Trophoblast cell (in vitro differentiated cells and primary cell): ENCODE data around the gene CCNY.
A peak's percentile ranks its signal among the peaks of the same experiment; 100 is the strongest.

Experiments
- DNase-seq, 2 donors: peaks; one replicate each; pipeline ENCODE4 v3.0.0-alpha.2; 2016
- H2AFZ ChIP-seq: 2 replicates; pipeline ENCODE4 v1.6.1; 2013; ENCODE audit warnings: low read length, moderate library complexity, mild to moderate bottlenecking; ENCODE audit not compliant: insufficient read depth, poor library complexity
- H2AK5ac ChIP-seq: 2 replicates; pipeline ENCODE4 v1.6.1; 2013; ENCODE audit warnings: mild to moderate bottlenecking, low read length
- H2BK120ac ChIP-seq: 2 replicates; pipeline ENCODE4 v1.6.1; 2013; ENCODE audit warnings: low read length, mild to moderate bottlenecking, moderate library complexity; ENCODE audit not compliant: insufficient read depth, poor library complexity
- H2BK12ac ChIP-seq: 2 replicates; pipeline ENCODE4 v1.6.1; 2013; ENCODE audit warnings: mild to moderate bottlenecking, low read length, moderate library complexity
- H2BK5ac ChIP-seq: 2 replicates; pipeline ENCODE4 v1.6.1; 2013; ENCODE audit warnings: low read length, low read depth, moderate library complexity, mild to moderate bottlenecking; ENCODE audit not compliant: poor library complexity
- H3K14ac ChIP-seq: 2 replicates; pipeline ENCODE4 v1.6.1; 2013; ENCODE audit warnings: mild to moderate bottlenecking, low read length
- H3K18ac ChIP-seq: 2 replicates; pipeline ENCODE4 v1.6.1; 2013; ENCODE audit warnings: mild to moderate bottlenecking, low read length
- H3K23ac ChIP-seq: 2 replicates; pipeline ENCODE4 v1.6.1; 2013; ENCODE audit warnings: low read length
- H3K27ac ChIP-seq: 2 replicates; pipeline ENCODE4 v1.5.1; 2013; ENCODE audit warnings: low read depth, mild to moderate bottlenecking, inconsistent platforms, low read length, moderate library complexity
- H3K27me3 ChIP-seq: 2 replicates; pipeline ENCODE4 v1.6.1; 2013; ENCODE audit warnings: inconsistent platforms, mild to moderate bottlenecking, low read length, moderate library complexity; ENCODE audit not compliant: insufficient read depth
- H3K36me3 ChIP-seq, 2 experiments: 1 replicate in 1 of 2; 2 replicates in 1 of 2; pipeline ENCODE4 v1.6.1; 2013; ENCODE audit warnings: low read length in 2 of 2, mild to moderate bottlenecking in 2 of 2, moderate library complexity in 1 of 2; ENCODE audit not compliant: insufficient read depth in 2 of 2, control insufficient read depth in 1 of 2
- H3K4ac ChIP-seq: 2 replicates; pipeline ENCODE4 v1.6.1; 2013; ENCODE audit warnings: low read depth, mild to moderate bottlenecking, low read length, moderate library complexity
- H3K4me1 ChIP-seq, 2 experiments: 1 replicate in 1 of 2; 2 replicates in 1 of 2; pipeline ENCODE4 v1.6.1; 2013; ENCODE audit warnings: low read length in 2 of 2, mild to moderate bottlenecking in 2 of 2, moderate library complexity in 1 of 2; ENCODE audit not compliant: insufficient read depth in 2 of 2, control insufficient read depth in 1 of 2
- H3K4me2 ChIP-seq: 2 replicates; pipeline ENCODE4 v1.6.1; 2013; ENCODE audit warnings: inconsistent platforms, mild to moderate bottlenecking, low read length, moderate library complexity
- H3K4me3 ChIP-seq: 2 replicates; pipeline ENCODE4 v1.5.1; 2013; ENCODE audit warnings: mild to moderate bottlenecking, low read depth, low read length, inconsistent platforms
- H3K79me1 ChIP-seq: one replicate; pipeline ENCODE4 v1.6.1; 2013; ENCODE audit warnings: low read length
- H3K79me2 ChIP-seq: 2 replicates; pipeline ENCODE4 v1.6.1; 2013; ENCODE audit warnings: low read length, mild to moderate bottlenecking; ENCODE audit not compliant: control insufficient read depth, insufficient read depth, poor library complexity
- H3K9ac ChIP-seq: 2 replicates; pipeline ENCODE4 v1.6.1; 2013; ENCODE audit warnings: mild to moderate bottlenecking, low read length
- H3K9me3 ChIP-seq: 2 replicates; pipeline ENCODE4 v1.6.1; 2013; ENCODE audit warnings: low read depth, mild to moderate bottlenecking, control low read depth, inconsistent platforms, low read length; ENCODE audit not compliant: insufficient read depth
- H4K12ac ChIP-seq: 2 replicates; pipeline ENCODE4 v1.6.1; 2013; ENCODE audit warnings: low read depth, mild to moderate bottlenecking, low read length, moderate library complexity
- H4K8ac ChIP-seq: 2 replicates; pipeline ENCODE4 v1.6.1; 2013; ENCODE audit warnings: low read depth, mild to moderate bottlenecking, low read length, moderate library complexity
- H4K91ac ChIP-seq: one replicate; pipeline ENCODE4 v1.6.1; 2013; ENCODE audit warnings: low read depth, mild to moderate bottlenecking, low read length, moderate library complexity
- WGBS: extraction: QIAGEN DNeasy Blood & Tissue Kit; methylation state at CpG from one replicate; pipeline ENCODE4 v1.1.7; 2013; ENCODE audit warnings: missing lambda C conversion rate; ENCODE audit not compliant: insufficient read length, insufficient coverage; ENCODE audit errors: extremely low coverage; 5-methylcytosine and 5-hydroxymethylcytosine counted together

Gene CCNY

GRCh38 chr10:35351021-35351420 is 14.7 kb downstream of the CCNY start:
- no peaks in the 10 kb centered on the region for H3K9me3 ChIP-seq

GRCh38 chr10:35352097-35352496 is 15.8 kb downstream of the CCNY start:
- Histone ChIP-seq H3K4me3 (no peak overlapping the region), H3K27me3 (no peaks in the 10 kb centered on the region), H3K79me2 (peaks cover 7% of the 10 kb centered on the region), H3K27ac (no peak overlapping the region), H3K23ac (no peak overlapping the region), H4K8ac (no peak overlapping the region), H3K9ac (no peak overlapping the region), H3K14ac (no peak overlapping the region), H3K9me3 (no peaks in the 10 kb centered on the region), H2AK5ac (no peak overlapping the region), H3K4ac (peak overlapping the region; percentile 9), H4K91ac (no peak overlapping the region), H2BK5ac (no peak overlapping the region), H2AFZ (no peak overlapping the region), H2BK12ac (no peak overlapping the region), H2BK120ac (no peak overlapping the region), H3K4me2 (no peak overlapping the region), H3K36me3 (no peaks in the 10 kb centered on the region), H3K4me1 (no peaks in the 10 kb centered on the region), H4K12ac (no peak overlapping the region), H3K79me1 (no peaks in the 10 kb centered on the region), H3K18ac (no peak overlapping the region)
- no CpG with 5 or more reads among the region's 2 CpGs for WGBS
- DNase-seq, result no peak

More at GRCh38 chr10:35351021-35351420, 14.7 kb downstream of the CCNY start:
- Histone ChIP-seq H3K4ac (no peak overlapping the region), H3K23ac (no peak overlapping the region), H4K8ac (no peak overlapping the region), H3K27me3 (no peaks in the 10 kb centered on the region), H3K4me1 (no peaks in the 10 kb centered on the region), H3K79me1 (no peaks in the 10 kb centered on the region), H3K9ac (no peak overlapping the region), H3K27ac (no peak overlapping the region), H2AFZ (no peak overlapping the region), H3K18ac (no peak overlapping the region), H3K4me2 (no peak overlapping the region), H3K36me3 (no peaks in the 10 kb centered on the region), H2AK5ac (no peak overlapping the region), H2BK5ac (no peak overlapping the region), H4K12ac (no peak overlapping the region), H3K4me3 (no peak overlapping the region), H3K14ac (no peak overlapping the region), H4K91ac (no peak overlapping the region), H2BK12ac (no peak overlapping the region), H3K79me2 (peaks cover 9% of the 10 kb centered on the region), H2BK120ac (no peak overlapping the region)
- WGBS, result no CpG with 5 or more reads among the region's 2 CpGs
- no peak for DNase-seq

GRCh38 chr10:35352512-35352911 is 16.2 kb downstream of the CCNY start:
- no peak overlapping the region for H2BK5ac ChIP-seq
- no peak overlapping the region for H4K12ac ChIP-seq
- no peak overlapping the region for H3K9ac ChIP-seq
- no peak overlapping the region for H4K91ac ChIP-seq
- H4K8ac ChIP-seq, result no peak overlapping the region
- no peak overlapping the region for H3K14ac ChIP-seq
- WGBS, result no CpG with 5 or more reads among the region's 7 CpGs
- H3K9me3 ChIP-seq, result no peaks in the 10 kb centered on the region
- no peak overlapping the region for H3K4me3 ChIP-seq
- H3K27me3 ChIP-seq, result no peaks in the 10 kb centered on the region
- H2BK12ac ChIP-seq, result no peak overlapping the region
- DNase-seq, result no peak
- H3K23ac ChIP-seq, result no peak overlapping the region
- H3K18ac ChIP-seq, result no peak overlapping the region
- H3K27ac ChIP-seq, result no peak overlapping the region
- no peaks in the 10 kb centered on the region for H3K4me1 ChIP-seq
- H3K79me1 ChIP-seq, result no peaks in the 10 kb centered on the region
- H3K79me2 ChIP-seq, result peaks cover 7% of the 10 kb centered on the region
- H3K36me3 ChIP-seq, result no peaks in the 10 kb centered on the region
- H3K4me2 ChIP-seq, result no peak overlapping the region
- no peak overlapping the region for H2AFZ ChIP-seq
- H2BK120ac ChIP-seq, result no peak overlapping the region
- no peak overlapping the region for H2AK5ac ChIP-seq
- H3K4ac ChIP-seq, result peak overlapping the region; percentile 39

- Histone ChIP-seq H3K9ac (no peak overlapping the region), H3K36me3 (no peaks in the 10 kb centered on the region), H2BK12ac (no peak overlapping the region), H3K27ac (no peak overlapping the region), H3K27me3 (no peaks in the 10 kb centered on the region), H3K4me2 (no peak overlapping the region), H3K9me3 (no peaks in the 10 kb centered on the region), H3K4me3 (no peak overlapping the region), H4K8ac (no peak overlapping the region), H3K79me2 (peaks cover 5% of the 10 kb centered on the region), H2AFZ (no peak overlapping the region), H4K91ac (no peak overlapping the region), H3K18ac (no peak overlapping the region), H3K79me1 (no peaks in the 10 kb centered on the region), H2BK5ac (no peak overlapping the region), H3K4me1 (no peaks in the 10 kb centered on the region), H3K14ac (no peak overlapping the region), H2AK5ac (no peak overlapping the region), H3K4ac (no peak overlapping the region), H4K12ac (no peak overlapping the region), H2BK120ac (no peak overlapping the region), H3K23ac (no peak overlapping the region)
- DNase-seq, result no peak
- no CpG with 5 or more reads among the region's 2 CpGs for WGBS
Observed at GRCh38 chr10:35353395-35353794, 17.1 kb downstream of the CCNY start.
